HG03135 (cell line): ENCODE measurements around the gene TLE4.
"Not testable (repeated sequence)": the region's sequence is repeated elsewhere in the genome, so short reads cannot be mapped to it uniquely, and the experiment has no call there.

Experiments used
- ATAC-seq: cut with Tn5 transposase; IDR thresholded peaks from one replicate; pipeline ENCODE4 v1.9.1; 2021; ENCODE audit warnings: mild to moderate bottlenecking, moderate library complexity; ENCODE audit not compliant: unreplicated experiment

Gene TLE4

DNA sequence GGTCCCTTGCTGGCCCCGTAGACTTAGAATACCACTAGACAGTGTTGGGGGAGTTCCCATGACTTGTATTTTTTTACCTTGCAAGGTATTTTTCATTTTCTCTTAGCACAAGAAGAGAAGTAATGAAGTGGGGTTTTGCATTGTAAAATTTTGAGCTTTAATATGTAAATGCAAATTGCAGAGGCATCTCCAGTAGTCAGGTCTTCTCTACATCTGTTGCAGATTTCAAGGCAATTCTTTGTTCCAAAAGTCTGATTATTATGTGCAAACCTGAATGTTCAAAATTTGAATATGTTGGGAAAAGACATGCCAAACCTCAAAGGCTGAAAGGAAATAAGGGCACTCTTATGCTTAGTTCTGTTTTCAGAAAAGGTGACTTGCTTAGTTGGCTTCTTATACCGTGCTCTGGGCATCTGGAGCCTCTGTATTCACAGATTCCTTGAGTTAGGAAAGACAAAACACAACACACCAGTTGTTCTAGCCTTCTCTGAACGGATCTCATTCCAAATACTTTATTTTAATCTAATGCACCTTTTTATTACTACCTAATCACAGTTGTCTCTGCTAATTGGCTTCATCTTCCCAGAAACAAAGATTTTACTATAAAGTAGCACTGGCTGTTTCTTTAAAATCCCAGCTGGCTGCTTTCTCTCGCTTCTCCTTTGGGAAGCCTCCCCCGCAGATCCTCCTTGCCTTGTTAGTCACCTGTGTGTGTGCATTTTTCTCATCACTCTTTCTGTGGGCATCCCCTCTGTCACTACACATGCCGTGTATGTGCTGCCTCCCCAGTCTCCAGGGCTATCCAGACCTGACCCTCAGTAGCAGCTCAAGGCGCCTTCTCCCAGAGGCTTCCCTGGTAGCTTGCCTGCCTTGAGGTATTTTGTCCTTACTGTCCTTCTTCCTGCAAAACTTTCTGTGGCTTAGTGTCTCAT is 138.2 kb downstream of the TLE4 start:
- no peak for ATAC-seq

DNA sequence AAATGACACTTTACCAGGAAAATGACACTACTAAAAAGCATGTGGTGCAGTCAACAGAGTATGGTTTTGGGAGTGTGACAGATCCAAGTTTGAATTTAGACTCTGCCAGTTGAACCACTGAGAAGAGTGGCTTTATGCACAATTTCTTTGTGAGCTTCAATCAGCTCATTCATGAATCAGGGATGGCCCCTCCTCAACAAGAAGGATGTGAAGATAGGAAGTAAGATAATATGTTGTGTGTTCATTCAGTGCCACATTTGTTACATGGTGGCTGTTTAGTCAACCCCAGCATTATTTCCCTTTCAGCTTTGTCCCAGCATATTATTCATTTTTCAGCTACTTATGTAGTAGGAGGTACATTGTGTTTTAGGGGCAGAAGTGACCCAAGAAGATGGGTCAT is 140.1 kb downstream of the TLE4 start:
- ATAC-seq: no peak

- ATAC-seq: no peak
Observed at GRCh38 chr9:79719021-79719420, 147.3 kb downstream of the TLE4 start.

GRCh38 chr9:79719989-79720388 is 148.2 kb downstream of the TLE4 start:
- ATAC-seq: no peak

- ATAC-seq: peak; percentile 83
Observed at GRCh38 chr9:79731171-79731890, 159.6 kb downstream of the TLE4 start.

- no peak for ATAC-seq
Observed at GRCh38 chr9:79735023-79735779, 163.4 kb downstream of the TLE4 start.

DNA sequence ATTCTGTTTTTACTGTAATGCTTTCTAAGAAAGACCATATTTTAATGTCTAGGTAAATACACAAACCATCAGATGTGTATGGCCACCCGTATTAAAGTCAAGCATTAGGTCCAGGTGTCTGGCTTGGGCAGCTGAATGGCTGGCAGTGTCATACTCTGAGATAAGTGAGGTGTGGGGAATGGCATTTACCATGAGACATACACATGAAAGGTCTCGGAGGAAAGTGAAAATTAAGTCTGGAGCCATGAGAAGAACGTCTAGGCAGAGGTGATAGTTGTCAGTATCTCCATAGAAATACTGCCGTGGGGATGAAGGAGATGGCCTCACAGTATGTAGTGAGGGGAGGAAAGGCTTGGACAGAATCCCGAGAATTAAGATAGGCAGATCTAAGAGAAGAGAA is 164.3 kb downstream of the TLE4 start:
- no peak for ATAC-seq

DNA sequence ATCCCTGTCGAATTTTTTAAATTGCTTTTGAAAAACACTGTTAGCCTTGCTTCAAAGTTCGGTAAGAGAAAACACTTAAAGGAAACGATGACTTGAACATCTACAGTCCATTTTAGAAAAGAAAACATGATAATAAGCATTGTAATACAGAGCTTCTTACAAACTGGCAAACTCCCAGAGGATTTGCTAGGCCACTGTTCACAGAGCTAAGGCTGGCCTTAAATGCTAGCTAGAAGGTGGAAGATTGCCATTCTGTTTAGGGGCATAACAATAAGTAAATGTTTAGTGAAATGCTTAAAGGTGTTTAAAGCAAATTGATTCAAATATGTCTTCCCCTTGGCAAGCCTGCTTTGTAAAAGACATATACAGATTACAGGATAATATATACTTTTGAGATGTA is 169.6 kb downstream of the TLE4 start:
- no peak for ATAC-seq

- no peak for ATAC-seq
Observed at GRCh38 chr9:79742110-79742721, 170.5 kb downstream of the TLE4 start.

DNA sequence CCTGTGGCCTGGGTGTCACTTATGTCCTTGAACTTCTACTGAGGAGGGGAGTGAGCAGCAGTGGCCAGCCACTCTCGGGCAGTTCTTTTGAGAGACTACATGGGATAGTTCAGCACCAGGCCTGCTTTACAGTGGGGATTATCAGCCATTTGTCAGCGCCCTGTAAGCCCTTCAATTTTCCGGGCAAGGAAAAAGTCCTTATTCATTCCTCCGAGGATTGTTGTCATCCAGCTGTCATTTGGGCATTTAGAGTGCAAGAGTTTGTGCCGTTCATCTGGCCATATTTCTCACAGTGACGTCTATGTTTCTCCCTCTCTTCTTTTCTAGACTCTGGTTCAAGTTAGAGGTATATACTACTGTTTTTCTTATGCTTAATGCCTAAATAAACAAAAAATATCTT is 172.8 kb downstream of the TLE4 start:
- ATAC-seq: no peak

DNA sequence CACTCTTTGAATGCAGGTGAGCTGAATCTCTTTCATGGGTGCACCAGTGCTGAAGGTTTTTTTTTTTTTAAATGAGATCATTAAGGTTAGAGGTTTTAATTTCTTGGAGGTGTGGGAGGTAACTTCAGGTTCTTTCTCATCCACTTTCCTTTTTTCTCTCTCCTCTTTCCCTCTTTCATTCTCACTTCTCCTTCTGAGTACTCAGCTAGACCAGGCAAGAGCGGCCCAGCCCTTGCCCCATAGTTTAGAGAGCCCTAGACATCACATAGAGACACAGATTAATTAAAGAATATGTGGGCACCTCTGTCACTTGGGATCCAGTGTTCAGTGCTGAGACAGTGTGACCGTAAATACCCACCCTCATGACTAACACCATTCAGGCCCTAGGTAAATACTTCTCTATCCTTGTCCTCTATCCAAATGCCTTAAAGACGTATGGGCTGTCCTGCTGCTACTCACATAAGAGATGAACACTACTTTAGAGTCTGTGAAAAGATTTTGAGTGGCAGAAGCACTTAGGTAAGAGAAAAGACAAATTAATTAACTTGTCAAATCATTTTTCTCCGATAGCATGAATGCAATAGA is 174.1 kb downstream of the TLE4 start:
- no peak for ATAC-seq

DNA sequence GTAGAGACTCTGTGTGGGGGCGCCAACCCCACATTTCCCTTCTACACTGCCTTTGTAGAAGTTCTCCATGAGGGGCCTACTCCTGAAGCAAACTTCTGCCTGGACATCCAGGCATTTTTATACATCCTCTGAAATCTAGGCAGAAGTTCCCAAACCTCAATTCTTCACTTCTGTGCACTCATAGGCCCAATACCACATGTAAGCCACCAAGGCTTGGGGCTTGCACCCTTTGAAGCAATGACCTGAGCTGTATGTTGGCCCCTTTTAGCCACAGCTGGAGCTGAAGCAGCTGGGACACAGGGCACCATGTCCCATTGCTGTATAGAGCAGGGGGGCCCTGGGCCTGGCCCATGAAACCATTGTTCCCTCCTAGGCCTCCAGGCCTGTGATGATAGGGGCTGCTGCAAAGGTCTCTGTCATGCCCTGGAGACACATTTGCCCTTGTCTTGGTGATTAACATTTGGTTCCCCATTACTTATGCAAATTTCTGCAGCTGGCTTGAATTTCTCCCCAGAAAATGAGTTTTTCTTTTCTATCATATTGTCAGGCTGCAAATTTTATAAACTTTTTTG is 180.2 kb downstream of the TLE4 start:
- not testable (repeated sequence) for ATAC-seq

DNA sequence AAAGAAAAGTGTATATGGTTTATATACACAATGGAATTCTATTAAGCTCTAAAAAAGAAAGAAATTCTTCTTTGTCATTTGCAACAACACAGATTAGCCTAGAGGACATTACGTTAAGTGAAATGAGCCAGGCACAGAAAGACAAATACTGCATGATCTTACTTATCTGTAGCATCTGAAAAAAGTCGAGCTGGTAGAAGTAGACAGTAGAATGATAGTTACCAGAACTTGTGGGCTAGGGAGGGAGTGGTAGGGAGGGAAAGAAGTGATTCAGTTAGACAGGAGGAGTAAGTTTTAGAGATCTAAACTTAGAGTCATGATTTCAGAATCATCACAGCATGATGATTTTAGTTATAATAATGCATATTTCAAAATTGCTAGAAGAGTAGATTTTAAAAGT is 184.6 kb downstream of the TLE4 start:
- ATAC-seq: no peak

DNA sequence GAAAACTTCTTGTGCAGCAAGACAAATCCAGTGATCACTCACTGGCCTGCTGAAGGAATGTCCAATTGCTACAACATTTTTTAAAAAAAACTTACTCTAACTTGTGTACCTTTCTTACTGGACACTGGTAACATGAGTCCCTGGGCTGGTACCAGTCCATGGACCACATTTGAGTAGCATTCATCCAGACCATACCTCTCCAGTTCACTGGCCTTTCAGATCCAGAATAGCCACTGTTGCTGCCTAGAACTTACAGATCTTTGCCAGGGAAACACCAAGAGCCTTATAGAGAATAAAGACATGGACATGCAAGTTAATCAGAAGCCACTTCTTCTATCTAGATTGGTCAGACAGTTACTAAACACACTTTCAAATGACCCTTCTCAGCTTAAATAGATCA is 185.3 kb downstream of the TLE4 start:
- no peak for ATAC-seq

GRCh38 chr9:79757881-79758669 is 186.3 kb downstream of the TLE4 start:
- no peak for ATAC-seq

- ATAC-seq: no peak
Observed at GRCh38 chr9:79759460-79759859, 187.7 kb downstream of the TLE4 start.

GRCh38 chr9:79762070-79762469 is 190.3 kb downstream of the TLE4 start:
- no peak for ATAC-seq

DNA sequence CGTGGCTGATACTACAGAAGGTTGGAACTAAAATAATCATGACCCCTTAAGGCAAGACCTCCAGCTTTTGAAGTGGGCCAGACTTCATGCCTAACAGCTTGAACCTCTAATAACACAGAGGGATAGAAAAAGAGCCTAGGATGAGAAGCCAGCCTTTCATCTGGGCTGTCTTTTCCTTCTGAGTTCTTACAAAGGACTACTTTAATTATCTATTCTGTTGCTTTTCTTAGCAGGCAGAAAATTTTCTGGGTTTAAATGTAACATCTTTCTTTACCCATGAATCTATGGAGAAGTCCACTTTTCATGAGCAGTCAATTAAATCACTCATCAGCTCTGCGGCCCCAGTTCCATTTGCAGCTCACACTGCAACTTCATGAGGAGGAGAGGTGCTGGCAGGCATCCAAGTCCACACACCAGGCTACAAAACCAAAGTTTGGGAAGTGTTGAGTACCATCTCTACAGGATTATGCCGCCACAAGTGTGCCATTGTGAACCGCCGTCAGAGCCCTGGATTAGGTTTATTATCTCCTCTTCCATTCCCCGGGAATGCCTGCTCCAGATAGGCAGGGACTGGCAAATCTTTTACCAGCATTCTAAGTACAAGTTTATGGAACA is 192.0 kb downstream of the TLE4 start:
- ATAC-seq: no peak

GRCh38 chr9:79764374-79764773 is 192.6 kb downstream of the TLE4 start:
- ATAC-seq: no peak
